Hematopoietic multipotent progenitor cell treated with erythropoietin and hydrocortisone succinate and interleukin-3 and kit ligand, for 8 days (in vitro differentiated cells): ENCODE data around the gene STOM.

ENCODE experiments used
- DNase-seq: peaks from one replicate; pipeline ENCODE4 v3.0.0-alpha.2; 2015

The STOM gene

DNA sequence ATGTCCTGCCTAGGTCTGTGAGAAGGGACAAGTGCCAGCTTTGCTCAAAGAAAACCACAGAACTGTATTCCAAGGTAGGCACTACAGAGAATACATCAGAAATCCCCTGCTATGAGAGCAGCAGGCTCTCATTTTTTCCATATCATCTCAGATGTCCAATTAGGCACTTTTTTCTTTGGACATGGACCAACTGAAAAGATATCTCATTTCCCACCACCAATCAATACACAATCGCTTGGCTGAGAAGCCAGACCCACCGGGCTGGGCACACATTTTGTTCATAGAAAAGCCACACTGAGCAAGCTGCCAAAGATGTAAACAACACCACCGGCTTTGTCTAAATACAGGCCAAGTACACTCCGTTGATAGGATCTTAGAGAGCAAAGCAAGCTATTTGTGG is 25.9 kb downstream of the STOM start:
- no peak for DNase-seq

DNA sequence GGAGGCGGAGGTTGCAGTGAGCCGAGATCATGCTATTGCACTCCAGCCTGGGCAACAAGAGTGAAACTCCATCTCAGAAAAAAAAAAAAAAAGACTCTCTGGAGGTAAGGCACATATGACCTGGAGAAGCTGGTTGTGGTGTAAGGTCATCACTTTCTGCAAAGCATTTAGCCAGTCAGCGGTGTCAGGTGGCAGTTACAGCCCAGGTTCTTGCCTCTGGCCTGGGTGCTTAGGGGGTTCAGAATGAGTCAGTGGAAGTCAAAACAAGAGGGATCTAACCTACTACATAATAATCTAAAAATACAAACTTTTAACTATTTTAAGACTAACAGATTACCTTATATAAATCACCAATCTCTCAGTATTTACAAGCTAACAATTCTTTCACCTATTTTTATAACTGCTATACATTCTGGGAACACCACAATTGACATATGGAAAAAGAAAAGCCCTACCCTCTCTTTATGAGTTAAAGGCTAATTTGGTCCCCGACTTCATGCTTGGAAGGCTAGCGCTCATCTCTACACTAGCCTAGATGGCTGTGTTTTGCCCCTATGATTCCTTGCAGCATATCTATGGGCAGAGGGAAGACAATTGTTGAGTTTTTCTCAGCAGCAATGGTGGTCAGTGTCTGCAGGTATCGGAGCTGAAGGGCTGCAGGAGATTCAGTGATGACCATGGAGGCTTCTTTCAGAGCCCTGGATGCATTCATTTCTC is 29.2 kb downstream of the STOM start:
- DNase-seq: no peak

DNA sequence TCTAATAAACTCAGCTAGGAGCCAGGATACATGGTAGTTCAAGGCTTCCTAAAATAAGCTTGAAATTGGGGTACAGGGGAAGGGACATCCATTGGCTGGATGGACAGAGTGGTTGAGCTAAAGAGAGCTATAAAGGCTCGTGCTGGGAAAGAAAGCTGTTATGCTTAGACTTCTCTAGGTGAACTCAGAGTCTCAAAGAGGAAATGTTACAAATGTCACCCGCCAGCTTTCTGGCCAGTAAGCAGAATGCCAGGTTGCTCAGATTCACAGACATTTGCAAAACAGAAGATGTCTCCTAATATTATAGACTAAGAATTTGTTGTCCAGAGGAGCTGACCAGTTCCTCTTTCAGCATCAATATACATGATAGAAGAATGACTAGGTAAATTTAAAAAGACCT is 30.6 kb downstream of the STOM start:
- DNase-seq: no peak

DNA sequence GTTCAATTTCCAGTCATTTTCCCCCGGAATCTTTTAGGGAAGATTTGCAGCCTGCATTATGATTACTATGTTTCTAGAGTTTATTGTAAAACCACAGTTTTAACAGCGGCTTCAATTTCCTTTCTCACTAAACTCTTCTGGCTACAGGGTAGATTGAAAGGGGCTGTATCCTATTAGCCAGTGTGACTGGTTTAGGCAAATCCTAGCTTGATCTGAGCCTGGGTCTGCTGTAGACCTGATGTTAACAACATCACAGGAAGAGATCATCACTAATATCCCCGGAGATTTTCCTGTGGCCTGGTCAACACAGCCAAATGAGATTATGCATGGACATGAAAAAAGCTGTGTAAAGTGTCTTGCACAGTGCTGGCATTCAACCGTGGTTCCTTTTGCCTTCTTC is 33.4 kb downstream of the STOM start:
- no peak for DNase-seq

DNA sequence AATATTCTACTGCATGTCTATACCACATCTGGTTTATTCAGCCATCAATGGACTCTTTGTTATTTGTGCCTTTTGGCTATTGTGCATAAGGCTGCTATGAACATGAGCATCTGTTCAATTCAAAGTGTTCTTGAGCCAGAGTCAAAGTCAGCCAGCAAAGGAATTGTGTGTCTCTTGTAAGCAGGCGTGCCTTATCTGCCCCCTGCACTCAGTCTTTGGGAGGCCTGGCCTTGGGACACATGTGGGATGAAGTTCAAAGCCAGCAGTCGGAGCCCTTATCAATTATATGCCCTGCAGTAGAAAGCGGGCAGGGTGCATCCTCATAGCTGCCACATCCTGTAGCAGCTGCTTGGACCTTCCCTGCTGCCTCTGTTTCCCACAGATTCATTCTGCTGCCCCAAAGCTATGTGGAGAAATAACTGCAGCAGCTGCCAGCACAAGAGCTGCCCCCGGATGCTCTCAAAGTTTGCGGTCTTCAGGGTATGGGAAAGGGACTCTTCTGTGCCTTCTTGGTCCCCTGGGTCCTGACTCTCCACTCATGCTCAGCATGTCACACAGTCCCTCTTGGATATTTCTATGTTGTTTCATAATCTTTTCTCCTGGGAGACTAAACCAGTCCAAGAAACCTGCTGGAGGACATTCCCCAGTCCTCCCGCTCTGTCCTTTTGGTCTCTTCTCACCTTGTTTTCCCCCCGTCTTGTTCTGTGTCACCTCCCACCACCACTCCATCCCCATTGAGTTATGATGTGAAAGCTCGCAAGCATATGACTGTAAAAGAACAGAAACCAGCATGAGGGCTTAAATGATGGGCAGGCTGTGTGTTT is 35.9 kb downstream of the STOM start:
- peak; percentile 99 for DNase-seq

DNA sequence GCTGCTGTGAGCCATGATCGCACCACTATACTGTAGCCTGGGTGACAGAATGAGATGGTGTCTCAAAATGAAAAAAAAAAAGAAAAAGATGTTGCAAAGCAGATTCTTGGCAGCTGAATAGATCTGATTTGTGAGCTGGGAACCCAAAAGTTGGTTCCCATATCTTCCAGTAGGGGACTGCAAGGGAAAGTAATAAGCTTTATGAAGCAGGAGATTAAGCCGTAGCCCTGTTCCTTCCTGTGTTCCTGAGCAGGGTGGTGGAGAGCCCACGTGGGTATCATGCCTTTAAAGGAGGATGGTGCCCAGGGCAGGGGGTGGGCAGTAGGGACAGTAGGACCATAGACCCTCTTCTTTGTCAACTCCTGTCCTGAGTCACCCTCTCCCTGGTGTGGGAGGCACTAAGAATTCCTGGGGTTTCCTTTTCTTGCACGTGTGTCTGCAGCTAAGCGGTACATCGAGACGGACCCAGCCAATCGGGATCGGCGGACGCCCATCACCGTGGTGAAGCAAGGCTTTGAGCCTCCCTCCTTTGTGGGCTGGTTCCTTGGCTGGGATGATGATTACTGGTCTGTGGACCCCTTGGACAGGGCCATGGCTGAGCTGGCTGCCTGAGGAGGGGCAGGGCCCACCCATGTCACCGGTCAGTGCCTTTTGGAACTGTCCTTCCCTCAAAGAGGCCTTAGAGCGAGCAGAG is 37.9 kb downstream of the STOM start:
- peak; percentile 44 for DNase-seq

DNA sequence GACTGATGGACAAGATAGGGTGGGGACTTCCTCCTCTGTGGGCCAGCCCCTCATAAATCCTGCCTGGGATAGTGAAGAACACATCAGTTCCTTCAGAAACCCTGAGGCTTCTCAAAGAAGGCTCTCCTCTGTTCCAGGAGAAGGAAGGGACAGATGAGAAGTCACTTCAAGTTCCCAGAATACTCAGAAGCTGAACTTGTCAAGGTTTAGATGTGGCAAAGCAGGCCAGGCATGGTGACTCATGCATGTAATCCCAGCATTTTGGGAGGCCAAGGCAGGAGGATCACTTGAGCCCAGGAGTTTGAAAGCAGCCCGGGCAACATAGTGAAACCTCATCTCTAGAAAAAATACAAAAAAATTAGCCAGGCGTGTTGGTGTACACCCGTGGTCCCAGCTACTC is 38.5 kb downstream of the STOM start:
- DNase-seq: no peak

DNA sequence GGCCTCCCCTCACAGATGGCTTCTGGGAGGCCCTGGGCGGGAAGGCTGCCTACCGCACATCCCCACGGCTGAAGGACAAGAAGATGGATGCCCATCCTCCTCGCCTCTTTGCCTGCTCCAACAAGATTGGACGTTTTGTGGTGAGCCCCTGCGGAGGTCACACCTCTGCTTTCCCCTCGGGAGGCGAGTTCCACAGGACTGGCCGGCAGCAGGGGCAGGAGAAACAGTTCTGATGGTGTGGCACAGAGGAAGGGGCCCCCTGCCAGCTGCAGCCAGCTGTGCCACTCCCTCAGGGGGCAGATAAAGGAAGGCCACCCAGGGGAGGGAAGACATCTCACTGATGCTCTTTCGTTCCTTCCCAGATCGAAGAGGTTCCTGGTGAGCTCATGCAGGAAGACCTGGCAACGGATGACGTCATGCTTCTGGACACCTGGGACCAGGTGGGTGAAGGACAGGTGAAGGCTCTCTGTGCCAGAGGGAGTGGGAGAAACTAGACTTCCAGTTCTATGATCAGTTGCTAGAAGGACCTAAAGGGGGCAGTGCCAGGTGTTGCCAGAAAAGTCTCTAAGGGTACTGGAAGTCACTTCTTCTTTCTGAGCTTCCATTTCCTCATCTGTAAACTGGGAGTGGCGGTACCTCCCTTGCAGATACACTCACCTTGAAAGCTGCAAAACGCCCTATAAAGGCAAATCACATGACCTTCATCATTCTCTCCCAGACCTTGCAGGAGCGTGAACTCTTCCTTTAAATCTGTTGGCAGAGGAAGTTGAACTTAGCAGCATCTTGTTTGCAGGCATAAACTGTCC is 41.0 kb downstream of the STOM start:
- DNase-seq: no peak

DNA sequence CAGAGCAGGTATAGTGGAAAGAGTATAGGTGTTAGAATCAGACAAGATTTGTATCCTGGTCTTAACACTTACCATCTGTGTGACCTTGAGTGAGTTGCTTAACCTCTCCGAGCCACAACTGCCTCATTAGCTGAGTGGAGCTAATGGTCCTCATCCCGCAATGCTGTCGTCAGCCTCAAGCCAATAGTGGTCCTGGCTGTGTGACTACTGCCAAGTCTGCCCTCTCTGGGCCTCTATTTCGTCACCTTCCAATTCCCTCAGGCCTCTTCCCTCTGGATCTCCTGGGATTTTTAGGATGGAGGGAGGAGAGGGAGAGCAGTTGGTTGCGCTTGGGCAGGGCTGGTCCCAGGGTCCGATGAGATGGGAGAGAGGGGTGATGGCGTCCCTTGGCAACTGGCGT is 41.6 kb downstream of the STOM start:
- DNase-seq: no peak

DNA sequence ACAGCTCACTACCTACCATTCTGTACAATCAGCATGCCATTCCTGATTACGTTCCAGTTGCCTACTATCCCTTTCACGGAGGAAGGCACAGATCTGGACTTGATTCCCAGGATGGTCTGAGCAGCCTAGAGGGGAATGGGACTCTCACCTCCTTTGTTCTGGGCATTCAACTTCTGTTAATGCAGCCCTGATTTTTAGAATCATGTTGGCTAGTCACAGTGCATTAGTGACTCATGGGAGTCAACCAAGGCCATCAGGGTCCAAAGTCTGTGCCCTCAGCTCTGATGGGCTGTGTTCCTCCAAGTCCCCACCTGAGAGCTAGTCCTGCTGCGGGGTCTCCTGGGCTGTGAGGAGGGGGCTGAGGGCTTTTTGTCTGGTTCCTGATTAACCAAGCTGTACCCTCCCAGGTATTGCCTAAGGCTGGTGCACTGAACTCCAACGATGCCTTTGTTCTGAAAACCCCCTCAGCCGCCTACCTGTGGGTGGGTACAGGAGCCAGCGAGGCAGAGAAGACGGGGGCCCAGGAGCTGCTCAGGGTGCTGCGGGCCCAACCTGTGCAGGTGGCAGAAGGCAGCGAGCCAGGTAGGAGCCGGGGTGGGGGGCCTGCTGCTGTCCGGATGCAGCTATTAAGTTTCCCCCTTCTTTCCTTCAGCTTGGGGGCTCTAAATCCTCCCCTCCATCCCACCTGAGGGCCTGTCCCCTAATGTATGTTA is 43.0 kb downstream of the STOM start:
- DNase-seq: no peak

DNA sequence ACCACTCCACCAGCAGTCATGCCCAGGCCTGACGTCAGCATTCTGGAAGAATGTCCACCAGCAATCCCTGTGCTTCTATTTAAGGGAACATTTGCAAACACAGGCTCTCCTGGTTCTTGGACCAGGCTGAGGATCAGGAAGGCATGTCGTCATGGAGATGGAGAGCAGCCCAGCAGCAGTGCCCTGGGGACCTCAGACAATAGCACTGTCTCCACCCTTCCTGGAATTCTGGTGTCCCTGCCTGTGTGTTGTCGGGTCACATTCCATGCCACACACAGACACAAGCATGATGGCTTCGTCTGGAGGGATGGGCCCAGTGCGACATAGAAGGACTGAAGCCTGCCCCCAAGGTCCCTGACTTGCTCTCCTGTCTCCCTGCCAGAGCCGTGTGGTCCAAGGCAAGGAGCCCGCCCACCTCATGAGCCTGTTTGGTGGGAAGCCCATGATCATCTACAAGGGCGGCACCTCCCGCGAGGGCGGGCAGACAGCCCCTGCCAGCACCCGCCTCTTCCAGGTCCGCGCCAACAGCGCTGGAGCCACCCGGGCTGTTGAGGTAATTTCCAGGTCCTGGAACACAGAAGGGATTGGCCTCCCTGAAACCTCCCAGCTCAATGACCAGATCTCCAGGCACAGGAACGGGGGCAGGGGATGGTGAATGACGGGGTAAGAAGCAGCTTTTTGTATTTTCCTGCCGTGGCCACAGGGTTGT is 43.8 kb downstream of the STOM start:
- DNase-seq: no peak

DNA sequence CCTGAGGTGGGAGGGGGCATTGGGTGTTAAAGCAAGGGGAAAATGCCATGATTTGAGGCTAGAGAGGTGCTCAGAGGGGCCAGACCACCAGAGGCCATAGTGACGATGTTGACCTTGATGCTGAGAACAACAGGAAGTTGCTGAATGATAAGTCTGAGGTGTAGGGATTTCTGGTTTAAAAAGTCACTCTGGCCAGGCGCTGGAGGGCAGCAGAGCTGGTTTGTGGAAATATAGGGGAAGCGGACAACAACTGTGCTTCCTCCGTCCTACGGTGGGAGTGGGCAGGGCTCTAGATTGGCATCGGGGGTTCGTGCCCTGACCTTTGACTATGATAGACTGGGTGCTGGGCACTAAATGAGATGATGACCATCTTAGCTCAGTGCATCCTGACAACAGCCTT is 44.7 kb downstream of the STOM start:
- no peak for DNase-seq

DNA sequence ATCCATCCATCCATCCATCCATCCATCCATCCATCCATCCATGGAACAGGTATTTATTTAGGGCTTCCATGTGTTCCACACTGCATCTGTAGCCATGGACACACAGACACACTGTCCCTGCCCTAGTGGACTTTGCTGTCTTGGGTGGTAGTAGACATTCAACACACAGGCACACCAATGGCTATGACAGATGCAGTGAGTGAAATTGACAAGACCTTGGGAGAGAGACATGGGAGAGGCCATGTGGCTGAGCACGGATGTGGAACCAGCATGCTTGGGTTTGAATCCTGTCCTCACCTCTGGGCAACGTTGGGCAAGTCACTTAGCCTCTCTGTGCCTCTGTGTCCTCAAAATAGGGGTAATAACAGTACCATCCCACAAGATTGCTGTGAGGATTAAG is 45.3 kb downstream of the STOM start:
- no peak for DNase-seq

DNA sequence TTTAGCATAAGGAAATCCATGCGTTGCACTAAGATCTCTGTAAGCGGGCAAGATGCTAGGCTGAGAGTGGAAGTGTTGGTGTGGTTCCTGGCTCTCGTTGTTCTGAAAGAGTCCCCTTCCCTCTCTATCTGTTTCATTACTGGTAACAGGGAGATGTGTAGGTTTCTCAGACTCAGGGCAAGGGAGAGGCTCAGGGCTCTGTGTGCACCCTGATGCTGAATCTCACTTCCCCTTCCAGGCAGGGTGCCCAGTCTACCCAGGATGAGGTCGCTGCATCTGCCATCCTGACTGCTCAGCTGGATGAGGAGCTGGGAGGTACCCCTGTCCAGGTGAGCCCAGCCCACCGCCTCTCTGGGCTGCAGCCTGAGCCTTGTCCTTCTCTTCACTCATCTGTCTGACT is 45.7 kb downstream of the STOM start:
- no peak for DNase-seq

DNA sequence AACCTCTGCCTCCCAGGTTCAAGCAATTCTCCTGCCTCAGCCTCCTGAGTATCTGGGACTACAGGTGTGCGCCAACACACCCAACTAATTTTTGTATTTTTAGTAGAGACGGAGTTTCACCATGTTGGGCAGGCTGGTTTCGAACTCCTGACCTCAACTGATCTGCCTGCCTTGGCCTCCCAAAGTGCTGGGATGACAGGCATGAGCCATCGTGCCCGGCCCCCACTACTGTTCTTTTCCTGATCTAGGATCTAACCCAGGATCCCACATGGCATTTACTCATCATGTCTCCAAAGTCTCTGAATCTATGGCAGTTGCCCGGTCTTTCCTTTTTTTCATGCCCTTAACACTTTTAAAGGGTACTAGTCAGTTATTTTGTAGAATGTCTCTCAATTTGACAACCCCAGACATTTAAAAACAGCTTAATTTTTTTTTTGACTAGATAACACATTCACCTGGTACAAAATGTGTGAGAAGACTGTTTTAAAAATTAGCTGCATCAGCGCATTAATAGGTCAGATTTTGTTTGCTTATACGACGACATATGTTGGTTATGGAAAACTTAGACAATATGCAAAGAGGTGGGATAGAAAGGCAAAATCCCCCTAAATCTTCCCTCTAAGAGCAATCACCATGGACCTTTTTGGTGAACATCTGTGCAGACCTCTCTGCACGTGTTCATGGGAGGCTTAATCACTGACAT is 46.5 kb downstream of the STOM start:
- DNase-seq: no peak

DNA sequence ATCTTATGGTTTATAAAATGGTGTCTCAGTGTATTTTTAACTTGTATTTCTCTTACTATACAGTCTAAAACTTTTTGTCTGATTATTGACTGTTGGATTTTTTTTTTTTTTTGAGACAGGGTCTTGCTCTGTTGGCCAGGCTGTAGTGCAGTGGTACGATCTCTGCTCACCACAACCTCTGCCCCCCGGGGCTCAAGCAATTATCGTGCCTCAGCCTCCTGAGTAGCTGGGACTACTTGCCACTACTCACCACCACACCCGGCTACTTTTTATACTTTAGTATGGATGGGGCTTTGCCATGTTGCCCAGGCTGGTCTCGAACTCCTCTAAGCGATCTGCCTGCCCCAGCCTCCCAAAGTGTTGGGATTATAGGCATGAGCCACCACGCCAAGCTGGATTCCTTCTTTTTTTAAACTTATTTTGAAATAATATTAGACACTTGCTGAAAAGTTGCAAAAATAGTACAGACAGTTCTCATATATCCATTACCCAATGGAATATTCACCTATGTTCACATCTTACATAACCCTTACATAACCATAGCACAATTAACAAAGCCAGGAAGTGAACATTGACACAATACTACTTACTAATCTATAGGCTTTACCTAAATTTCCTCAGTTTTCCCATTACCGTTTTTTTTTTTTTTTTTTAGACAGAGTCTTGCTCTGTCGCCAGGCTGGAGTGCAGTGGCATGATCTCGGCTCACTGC is 47.2 kb downstream of the STOM start:
- DNase-seq: no peak

DNA sequence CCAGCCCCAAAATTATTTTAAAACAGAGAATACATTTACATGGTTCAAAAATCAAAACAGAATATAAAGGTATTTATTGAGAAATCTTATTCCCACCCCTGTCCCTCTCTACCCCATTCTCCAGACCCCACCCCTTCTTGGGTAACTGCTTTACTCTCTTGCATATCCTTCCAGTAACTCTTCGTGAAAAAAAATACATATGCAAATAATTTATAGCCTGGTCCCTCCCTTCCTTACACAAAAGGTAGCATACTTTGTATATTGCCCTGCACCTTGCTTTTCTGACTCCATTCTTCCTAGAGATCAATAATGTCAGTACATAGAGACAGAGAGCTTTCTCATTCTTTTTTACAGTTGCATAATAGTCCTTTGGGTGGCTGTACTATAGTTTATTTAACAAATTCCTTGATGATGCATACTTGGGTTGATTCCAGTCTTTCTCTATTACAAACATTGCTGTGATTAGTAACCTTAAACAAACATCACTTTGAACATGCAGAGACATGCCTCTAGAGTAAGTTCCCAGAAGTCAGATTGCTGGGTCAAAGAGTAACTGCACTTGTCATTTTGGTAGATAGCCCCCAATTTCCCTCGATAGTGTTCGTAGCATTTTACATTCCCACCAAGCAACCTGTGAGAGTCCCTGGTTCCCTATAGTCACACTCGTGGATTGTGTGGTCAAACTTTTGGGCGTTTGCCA is 47.9 kb downstream of the STOM start:
- DNase-seq: peak; percentile 62

DNA sequence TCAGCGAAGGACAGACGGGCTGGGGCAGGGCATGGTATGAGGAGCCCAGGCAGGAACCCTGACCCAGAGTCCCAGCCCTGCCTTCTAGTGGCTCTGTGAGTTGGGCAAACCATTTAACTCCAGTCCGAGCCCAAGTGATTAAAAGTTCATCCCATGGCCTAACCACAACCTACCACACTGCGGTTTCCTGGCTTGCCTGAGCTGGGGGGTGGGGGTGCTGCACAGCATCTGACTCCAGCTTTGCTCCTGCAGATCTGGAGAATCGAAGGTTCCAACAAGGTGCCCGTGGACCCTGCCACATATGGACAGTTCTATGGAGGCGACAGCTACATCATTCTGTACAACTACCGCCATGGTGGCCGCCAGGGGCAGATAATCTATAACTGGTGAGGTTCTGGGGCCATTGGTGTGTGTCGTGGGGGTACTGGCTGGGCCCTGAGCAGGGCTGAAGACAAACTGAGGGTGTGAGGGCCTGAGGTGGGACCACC is 49.0 kb downstream of the STOM start:
- DNase-seq: peak; percentile 69

DNA sequence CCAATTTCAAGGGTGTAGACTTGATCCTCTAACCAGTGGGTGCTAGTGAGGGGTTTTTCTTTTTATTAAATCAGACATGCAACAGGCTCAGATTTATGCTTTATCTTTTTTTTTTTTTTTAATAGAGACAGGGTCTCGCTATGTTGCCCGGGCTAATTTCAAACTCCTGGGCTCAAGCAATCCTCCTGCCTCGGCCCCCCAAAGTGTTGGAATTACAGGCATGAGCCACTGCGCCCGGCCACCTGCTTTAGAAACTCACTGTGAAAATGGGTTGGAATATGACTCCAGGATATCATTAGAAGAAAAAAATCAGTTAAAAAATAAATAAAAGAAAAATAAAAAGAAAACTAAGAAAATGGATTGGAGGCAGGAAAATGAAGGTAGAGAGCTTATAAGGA is 50.7 kb downstream of the STOM start:
- no peak for DNase-seq
